HT1080 (cell line): ENCODE results near the gene EFTUD2. TPM values are rescaled to one million over a fixed set of nuclear protein-coding genes. Genes with fewer than 3 reads are reported as not detected.

Experiments
- DNase-seq: peaks from one replicate; pipeline ENCODE4 v3.0.0-alpha.2; 2015; ENCODE audit warnings: low read depth
- total RNA-seq: library from RNA; depleted of rRNA; stranded (reverse); fragments of >200 nt; shearing (Covaris generic); gene quantifications from 2 replicates; pipeline ENCODE4 v1.2.3, GENCODE V29; 2014

Gene EFTUD2
- total RNA-seq, 1 experiment from 2014 or later: 137 TPM

GRCh38 chr17:44889003-44889402, 10.2 kb downstream of the EFTUD2 start:
- no peak for DNase-seq

GRCh38 chr17:44887971-44888954, 11.0 kb downstream of the EFTUD2 start:
- no peak for DNase-seq

GRCh38 chr17:44887016-44887415, 12.2 kb downstream of the EFTUD2 start:
- DNase-seq: no peak

GRCh38 chr17:44884941-44885340, 14.3 kb downstream of the EFTUD2 start:
- DNase-seq: no peak

GRCh38 chr17:44881145-44881544, 18.1 kb downstream of the EFTUD2 start:
- DNase-seq: no peak

- no peak for DNase-seq
Observed at GRCh38 chr17:44880062-44880461, 19.2 kb downstream of the EFTUD2 start.

- DNase-seq: no peak
Observed at GRCh38 chr17:44879376-44879775, 19.9 kb downstream of the EFTUD2 start.

- peak; percentile 18 for DNase-seq
Observed at GRCh38 chr17:44878627-44879221, 20.5 kb downstream of the EFTUD2 start.

GRCh38 chr17:44877121-44877520, 22.1 kb downstream of the EFTUD2 start:
- DNase-seq: no peak

GRCh38 chr17:44875761-44876160, 23.5 kb downstream of the EFTUD2 start:
- no peak for DNase-seq

- DNase-seq: peak; percentile 17
Observed at GRCh38 chr17:44872131-44872768, 27.0 kb downstream of the EFTUD2 start.

- no peak for DNase-seq
Observed at GRCh38 chr17:44871556-44871955, 27.7 kb downstream of the EFTUD2 start.

GRCh38 chr17:44867841-44868240, 31.4 kb downstream of the EFTUD2 start:
- no peak for DNase-seq

GRCh38 chr17:44865931-44866330, 33.3 kb downstream of the EFTUD2 start:
- no peak for DNase-seq

- peak; percentile 67 for DNase-seq
Observed at GRCh38 chr17:44865231-44865660, 34.0 kb downstream of the EFTUD2 start.

- DNase-seq: no peak
Observed at GRCh38 chr17:44864831-44865230, 34.4 kb downstream of the EFTUD2 start.

- DNase-seq: no peak
Observed at GRCh38 chr17:44863061-44863918, 36.0 kb downstream of the EFTUD2 start.

GRCh38 chr17:44862278-44862914, 36.8 kb downstream of the EFTUD2 start:
- no peak for DNase-seq

GRCh38 chr17:44859701-44860100, 39.5 kb downstream of the EFTUD2 start:
- no peak for DNase-seq

GRCh38 chr17:44854192-44854591, 45.1 kb downstream of the EFTUD2 start:
- no peak for DNase-seq

GRCh38 chr17:44850612-44851011, 48.6 kb downstream of the EFTUD2 start:
- no peak for DNase-seq
